Measurements from ENCODE around the gene LRMDA. TPM values are rescaled to one million over a fixed set of nuclear protein-coding genes. Genes with fewer than 3 reads are reported as not detected.

The LRMDA gene
- total RNA-seq, 1 donor from 2014 or later: 0.19 TPM

DNA sequence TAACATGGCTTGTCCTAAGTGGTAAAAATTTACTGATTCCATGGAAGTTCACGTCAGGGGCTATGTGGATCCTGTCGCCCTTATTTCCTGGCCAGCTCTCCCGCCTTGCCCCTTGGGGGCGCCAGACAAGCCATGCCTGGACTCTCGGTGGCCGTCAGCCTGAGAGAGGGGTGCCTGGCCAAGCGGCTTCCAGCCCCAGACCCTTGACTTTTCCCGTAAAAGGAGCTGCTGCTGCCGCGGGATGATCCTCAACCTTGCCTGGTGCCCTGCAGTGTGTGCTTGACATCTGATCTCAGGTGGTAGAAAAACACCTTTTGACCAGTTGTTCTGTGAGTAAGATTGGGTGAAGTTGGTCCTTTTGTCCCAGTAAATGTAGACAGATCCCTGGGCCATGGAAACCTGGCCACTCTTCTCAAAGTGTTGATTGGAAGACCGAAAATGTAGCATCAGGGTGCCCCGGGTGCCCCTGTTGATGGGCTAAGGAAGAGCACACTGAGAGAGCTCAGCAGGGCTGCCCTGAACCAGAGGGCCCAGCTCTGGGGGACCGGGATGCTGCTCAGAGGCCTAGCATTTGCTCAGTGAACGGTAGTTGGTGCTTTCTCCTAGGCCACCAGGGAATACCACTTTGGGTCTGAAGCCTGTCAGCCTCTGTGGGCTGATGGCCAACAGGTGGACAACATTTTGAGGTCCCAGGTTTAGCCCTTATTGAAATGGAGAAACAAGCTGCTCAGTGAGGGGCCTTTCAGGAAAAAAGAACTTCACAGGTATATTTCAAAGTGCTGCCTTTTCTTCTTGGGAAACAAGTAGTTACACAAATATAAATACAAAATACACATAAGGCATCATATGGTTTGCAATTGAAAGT lies 162.5 kb downstream of the LRMDA start:
- no peak overlapping the region for H3K4me3 Mint-ChIP-seq (ENCODE audit: unreplicated experiment)
- DNase-seq (ENCODE audit: extremely low spot score, unreplicated experiment): no peak
- no peak overlapping the region for H3K27ac Mint-ChIP-seq (ENCODE audit: unreplicated experiment)
- peaks cover 61% of the 10 kb centered on the region for H3K27me3 Mint-ChIP-seq (ENCODE audit: unreplicated experiment)
- no peaks in the 10 kb centered on the region for H3K36me3 Mint-ChIP-seq (ENCODE audit: unreplicated experiment)
- H3K4me1 Mint-ChIP-seq (ENCODE audit: unreplicated experiment): no peaks in the 10 kb centered on the region
- TF ChIP-seq, protein P1, sequence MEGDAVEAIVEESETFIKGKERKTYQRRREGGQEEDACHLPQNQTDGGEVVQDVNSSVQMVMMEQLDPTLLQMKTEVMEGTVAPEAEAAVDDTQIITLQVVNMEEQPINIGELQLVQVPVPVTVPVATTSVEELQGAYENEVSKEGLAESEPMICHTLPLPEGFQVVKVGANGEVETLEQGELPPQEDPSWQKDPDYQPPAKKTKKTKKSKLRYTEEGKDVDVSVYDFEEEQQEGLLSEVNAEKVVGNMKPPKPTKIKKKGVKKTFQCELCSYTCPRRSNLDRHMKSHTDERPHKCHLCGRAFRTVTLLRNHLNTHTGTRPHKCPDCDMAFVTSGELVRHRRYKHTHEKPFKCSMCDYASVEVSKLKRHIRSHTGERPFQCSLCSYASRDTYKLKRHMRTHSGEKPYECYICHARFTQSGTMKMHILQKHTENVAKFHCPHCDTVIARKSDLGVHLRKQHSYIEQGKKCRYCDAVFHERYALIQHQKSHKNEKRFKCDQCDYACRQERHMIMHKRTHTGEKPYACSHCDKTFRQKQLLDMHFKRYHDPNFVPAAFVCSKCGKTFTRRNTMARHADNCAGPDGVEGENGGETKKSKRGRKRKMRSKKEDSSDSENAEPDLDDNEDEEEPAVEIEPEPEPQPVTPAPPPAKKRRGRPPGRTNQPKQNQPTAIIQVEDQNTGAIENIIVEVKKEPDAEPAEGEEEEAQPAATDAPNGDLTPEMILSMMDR (IDR thresholded peaks at IDR 0.05): no peak
- H3K9me3 Mint-ChIP-seq (ENCODE audit: unreplicated experiment): no peaks in the 10 kb centered on the region

DNA sequence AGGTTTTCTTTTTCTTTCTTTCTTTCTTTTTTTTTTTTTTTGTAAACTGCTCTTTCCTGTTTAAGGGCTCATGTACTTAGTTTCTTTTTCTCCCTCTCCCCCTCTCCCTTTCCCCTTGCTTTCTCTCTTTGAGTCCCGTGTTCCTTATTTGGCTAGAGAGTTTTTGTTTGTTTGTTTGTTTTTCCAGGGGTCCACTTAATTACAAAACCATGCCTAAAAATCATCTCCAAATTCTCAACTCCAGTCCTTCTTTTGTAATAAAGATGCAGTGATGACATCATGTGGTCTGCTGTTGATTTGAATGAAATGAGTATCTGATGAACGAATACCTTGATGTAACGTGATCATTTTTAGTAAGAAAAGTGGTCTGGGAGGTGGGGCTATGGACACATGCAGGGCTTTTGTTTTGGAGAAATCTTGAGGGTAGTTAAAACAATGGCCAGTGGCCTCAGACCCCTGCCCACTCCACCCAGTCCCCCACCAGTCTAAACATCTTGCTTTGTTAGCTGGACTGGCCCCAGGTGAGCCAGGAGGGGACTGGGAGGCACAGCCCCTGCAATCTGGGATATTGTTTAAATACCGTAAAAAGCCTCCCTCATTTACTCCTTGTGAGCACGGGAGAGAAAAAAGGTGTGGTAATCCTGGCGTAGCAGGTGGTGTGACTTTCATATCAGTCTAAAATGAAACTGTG lies 165.7 kb downstream of the LRMDA start:
- Mint-ChIP-seq H3K27me3 (ENCODE audit: unreplicated experiment) (peaks cover 70% of the 10 kb centered on the region), H3K9me3 (ENCODE audit: unreplicated experiment) (no peaks in the 10 kb centered on the region), H3K27ac (ENCODE audit: unreplicated experiment) (no peak overlapping the region), H3K36me3 (ENCODE audit: unreplicated experiment) (no peaks in the 10 kb centered on the region), H3K4me1 (ENCODE audit: unreplicated experiment) (no peaks in the 10 kb centered on the region), H3K4me3 (ENCODE audit: unreplicated experiment) (no peak overlapping the region)
- TF ChIP-seq, protein P1 (IDR thresholded peaks at IDR 0.05): no peak
- DNase-seq (ENCODE audit: extremely low spot score, unreplicated experiment): no peak

DNA sequence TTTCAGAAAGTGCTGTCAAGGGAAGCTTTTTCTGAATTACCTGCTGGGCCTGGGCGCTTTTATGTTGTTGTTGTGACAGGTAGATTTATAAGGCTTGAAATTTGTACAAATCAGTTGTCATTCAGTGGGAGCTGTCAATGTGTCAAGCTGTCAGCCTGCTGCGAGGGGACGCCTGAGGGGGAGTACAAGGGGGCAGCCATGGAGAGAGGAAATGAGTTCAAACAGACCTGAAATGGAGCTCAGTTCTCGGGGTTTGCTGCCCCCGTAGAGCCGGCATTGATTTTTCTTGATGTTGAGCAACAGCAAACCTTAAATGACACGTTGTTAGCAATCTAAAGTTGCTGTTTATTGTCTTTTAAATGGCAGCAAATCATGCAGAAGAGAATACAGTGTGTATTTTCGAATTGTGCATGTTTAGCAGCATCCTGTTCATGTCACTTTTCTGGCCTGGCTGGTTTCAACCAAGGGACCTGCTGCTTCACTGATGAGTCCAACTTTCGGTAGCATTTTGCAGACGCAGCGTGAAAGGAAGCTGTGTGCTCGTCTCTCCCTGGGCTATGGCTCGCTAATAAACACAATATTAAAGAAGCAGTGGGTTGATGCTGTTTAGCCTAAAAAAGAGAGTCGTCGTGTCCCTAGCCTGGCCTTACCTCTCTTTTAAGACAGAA lies 166.5 kb downstream of the LRMDA start:
- Mint-ChIP-seq H3K27ac (ENCODE audit: unreplicated experiment) (no peak overlapping the region), H3K4me1 (ENCODE audit: unreplicated experiment) (no peaks in the 10 kb centered on the region), H3K36me3 (ENCODE audit: unreplicated experiment) (no peaks in the 10 kb centered on the region), H3K9me3 (ENCODE audit: unreplicated experiment) (no peaks in the 10 kb centered on the region), H3K27me3 (ENCODE audit: unreplicated experiment) (peaks cover 73% of the 10 kb centered on the region), H3K4me3 (ENCODE audit: unreplicated experiment) (no peak overlapping the region)
- TF ChIP-seq, protein P1 (IDR thresholded peaks at IDR 0.05): no peak
- no peak for DNase-seq (ENCODE audit: extremely low spot score, unreplicated experiment)

DNA sequence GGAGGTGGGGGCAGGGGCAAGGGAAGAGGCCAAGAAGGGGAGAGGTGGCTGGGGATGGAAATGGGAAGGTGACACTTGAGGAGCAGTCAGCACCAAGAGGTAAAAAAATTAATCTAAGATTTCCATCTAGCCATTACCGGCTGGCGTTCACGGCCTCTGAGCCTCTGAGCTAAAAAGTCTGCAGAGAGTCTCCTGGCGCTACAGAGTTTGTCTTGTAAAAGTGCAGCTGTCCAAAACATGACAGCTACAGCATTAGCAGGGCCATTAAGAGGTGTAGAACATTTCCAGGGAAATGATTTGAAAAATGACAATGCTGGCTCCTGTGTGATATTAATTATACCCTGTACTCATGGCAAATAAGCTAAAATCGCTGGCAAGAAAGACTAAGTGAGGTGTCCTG lies 167.6 kb downstream of the LRMDA start:
- no peak for DNase-seq (ENCODE audit: extremely low spot score, unreplicated experiment)
- H3K36me3 Mint-ChIP-seq (ENCODE audit: unreplicated experiment): no peaks in the 10 kb centered on the region
- no peaks in the 10 kb centered on the region for H3K9me3 Mint-ChIP-seq (ENCODE audit: unreplicated experiment)
- TF ChIP-seq, protein P1 (IDR thresholded peaks at IDR 0.05): no peak
- no peak overlapping the region for H3K27ac Mint-ChIP-seq (ENCODE audit: unreplicated experiment)
- no peaks in the 10 kb centered on the region for H3K4me1 Mint-ChIP-seq (ENCODE audit: unreplicated experiment)
- H3K4me3 Mint-ChIP-seq (ENCODE audit: unreplicated experiment): no peak overlapping the region
- H3K27me3 Mint-ChIP-seq (ENCODE audit: unreplicated experiment): peaks cover 74% of the 10 kb centered on the region
